ENCODE data around the gene ANKUB1.

The ANKUB1 gene

GRCh38 chr3:149764302-149764701, 28.1 kb downstream of the ANKUB1 start:
- DNase-seq: no peak

DNA sequence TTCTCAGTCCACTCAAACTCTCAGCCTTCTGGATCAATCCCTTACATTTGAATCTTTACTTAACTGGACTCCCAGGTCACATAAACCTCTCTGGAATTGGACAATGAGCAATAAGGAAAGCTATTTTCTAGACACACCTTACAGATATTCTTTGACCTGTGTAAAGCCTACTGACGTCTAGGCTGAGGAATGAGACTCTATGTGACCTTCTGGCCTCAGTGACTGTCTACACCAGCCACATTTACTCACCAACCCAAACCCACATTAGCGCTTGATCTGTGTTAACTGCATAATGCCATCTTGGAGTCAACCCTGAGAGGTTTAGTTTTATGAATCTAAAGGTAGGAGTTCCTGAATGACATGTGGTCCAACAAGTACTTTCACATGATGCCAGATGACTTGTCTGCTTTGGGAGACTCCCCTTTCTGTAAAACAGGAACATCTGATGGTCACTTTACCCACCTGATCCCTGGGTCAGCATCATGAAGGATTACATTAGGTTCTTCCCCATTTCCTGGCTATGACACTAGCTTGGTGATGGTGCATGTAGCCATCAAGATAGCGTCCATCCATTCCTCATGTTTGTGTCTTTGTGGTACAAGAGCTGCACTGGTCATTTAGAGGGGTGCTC, 28.7 kb downstream of the ANKUB1 start:
- no peak for DNase-seq

DNA sequence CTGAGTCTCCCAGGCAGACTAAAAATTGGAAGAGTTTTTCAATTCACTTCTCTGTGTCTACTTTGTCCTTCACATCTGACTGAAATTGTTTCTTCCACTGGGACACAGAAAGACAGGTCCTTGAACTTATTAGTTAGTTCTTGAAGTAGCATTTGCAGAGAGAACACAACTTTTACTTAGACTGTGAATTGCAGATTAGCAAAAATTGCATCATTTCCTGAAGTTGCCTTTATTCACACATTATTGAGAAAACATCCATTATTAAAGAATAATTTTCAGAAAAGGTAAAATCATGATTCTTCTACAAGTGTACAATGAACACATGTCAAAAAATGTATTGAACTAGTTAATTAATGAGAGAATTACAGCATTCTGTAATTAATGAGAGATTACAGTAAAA, 38.6 kb downstream of the ANKUB1 start:
- DNase-seq: no peak

DNA sequence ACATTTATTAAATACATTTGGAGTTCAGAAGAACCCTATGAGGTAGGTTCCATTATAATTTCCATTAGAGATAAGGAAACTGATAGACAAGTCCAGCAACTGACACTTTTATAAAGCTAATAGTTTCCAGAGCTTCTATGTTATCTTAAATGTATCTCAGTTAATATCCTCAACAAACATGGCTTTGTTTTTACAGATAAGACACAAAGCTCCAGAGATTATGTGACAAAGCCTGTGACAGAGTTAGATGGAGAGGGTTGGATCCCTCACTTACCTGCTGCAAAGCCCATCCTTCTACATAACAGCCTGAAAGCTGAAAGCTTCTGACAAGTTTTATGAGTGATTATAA, 39.6 kb downstream of the ANKUB1 start:
- no peak for DNase-seq

GRCh38 chr3:149752051-149752787, 40.1 kb downstream of the ANKUB1 start, which contains the start of gene COMMD2:
COMMD2 (minus strand) TSS chr3:149752489; CDS start chr3:149752444, 45 bp downstream.
- peak in 57 of 58 donors; percentile 1 to 85 (median 61) for DNase-seq

- DNase-seq: no peak
Measured at GRCh38 chr3:149751551-149751950, 40.8 kb downstream of the ANKUB1 start.

GRCh38 chr3:149744606-149745005, 47.7 kb downstream of the ANKUB1 start:
- DNase-seq: no peak

- DNase-seq: no peak
Measured at GRCh38 chr3:149744151-149744550, 48.2 kb downstream of the ANKUB1 start.

DNA sequence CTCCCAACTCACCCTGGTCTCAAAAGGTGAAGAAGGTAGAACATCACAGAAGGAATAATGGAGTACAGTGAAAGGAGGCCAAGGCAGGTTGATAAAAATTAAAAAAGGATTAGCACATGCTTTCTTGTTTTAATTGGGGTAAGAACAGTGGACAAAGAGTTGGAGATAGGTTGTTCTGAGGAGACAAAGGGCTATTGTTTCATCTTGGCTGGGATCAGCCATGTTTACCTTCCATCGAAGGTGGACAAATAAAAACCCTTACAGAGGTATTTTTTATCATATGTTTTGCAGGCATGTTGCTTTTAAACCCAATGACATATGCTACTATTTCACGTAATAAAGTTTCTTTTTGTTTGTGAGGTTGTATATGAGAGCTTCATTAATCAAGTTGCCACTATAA, 53.0 kb downstream of the ANKUB1 start:
- no peak for DNase-seq

DNA sequence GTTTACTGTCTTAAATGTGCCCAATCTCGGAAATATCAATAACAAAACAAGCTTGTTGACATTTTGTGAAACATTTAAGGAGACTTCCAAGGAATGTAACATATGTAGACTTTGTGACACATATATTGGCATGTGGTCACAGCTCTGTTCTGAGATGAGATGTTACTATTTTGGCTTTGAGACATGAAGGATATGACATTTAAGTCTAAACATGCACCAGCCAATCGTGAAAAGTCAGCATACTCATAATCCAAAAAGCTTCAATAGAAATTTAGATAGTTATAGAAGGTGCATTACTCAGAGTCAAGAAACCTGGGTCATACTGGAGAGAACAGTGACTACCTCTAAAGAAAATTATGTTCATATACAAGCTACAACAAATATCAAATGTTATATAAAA, 53.5 kb downstream of the ANKUB1 start:
- DNase-seq: peak in 1 of 58 donors; percentile 1

GRCh38 chr3:149736953-149737205, 55.5 kb downstream of the ANKUB1 start:
- DNase-seq: no peak

- DNase-seq: no peak
Measured at GRCh38 chr3:149736175-149736952, 56.0 kb downstream of the ANKUB1 start.

DNA sequence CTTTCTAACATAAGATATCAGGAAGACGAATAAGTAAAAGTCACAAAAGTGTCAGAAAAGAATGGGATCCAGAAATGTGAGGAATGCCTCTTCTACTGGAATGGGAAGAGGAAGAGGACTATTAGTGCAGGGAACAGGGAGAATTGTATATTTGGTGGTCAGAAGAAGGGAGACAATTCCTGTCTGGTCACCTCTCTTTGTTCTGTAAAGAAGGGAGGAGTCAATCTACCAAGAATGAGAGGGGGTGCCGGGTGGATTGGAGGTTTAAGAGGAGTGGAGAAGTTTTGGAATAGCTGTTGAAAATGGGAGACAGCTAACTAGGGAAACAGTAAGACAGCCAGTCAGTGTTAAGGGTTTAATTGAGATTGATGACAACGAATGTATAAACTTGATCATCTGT, 60.1 kb downstream of the ANKUB1 start:
- no peak for DNase-seq

DNA sequence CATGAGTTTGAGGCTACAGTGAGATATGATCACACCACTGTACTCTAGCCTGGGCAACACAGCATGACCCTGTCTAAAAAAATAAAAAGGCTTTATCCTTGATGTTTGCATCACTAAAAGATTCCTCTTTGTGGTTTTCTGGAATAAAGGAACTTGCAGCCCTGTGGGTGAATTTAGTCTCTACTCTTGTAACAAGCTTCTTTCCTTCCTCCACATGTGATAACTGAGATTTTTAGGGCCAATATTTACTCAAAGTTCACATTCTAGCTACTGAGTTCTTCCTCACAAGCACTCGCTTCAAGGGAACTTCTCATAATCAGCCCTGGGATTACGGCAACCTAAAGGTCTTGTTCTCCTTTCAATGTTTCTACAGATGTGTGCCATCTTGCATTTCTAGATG, 64.7 kb downstream of the ANKUB1 start:
- DNase-seq: no peak

DNA sequence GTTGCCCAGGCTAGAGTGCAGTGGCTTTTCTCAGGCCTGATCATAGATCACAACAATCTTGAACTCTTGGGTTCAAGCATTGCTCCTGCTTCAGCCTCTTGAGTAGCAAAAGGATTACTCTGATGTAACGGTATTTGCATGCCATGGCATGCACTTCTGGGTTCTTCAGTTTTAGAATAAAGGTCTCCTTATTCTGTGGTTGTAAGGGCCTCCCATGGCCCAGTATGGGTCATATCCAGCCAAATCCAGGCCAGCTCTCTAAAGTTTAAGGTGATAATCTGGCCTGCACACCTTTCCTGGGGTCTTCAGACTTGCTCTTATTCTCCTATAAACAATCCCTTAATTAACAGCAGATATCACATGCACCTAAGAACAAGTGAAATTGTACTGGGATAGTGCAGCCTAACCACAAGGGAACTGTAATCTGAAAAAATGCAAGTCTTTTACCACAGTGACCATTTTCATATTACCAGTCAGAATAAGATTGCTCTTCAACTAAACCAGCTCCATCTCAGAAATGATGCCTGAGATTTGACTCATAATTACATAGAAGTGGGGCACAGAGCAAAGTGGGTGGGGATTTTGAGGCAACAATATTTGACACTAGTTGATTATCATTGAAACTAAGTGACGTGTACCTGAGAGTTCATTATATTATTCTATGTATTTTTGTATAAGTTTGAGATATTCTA, 65.5 kb downstream of the ANKUB1 start:
- no peak for DNase-seq

- no peak for DNase-seq
Measured at GRCh38 chr3:149723781-149724180, 68.6 kb downstream of the ANKUB1 start.

DNA sequence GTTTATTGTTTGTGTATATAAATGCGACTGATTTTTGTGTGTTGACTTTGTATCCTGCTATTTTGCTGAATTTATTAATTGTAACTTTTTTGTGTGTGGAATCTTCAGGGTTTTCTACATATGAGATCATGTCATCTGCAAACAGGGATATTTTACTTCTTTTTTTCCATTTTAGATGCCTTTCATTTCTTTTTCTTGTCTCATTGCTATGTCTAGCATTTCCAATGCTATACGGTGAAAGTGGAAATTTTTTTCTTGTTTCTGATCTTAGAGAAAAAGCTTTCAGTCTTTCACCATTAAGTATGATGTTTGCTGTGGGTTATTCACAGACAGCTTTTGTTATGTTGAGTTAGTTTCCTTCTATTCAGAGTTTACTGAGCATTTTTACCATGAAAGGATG, 71.4 kb downstream of the ANKUB1 start:
- no peak for DNase-seq

- DNase-seq: peak in 22 of 58 donors; percentile 3 to 61 (median 14)
Measured at GRCh38 chr3:149717391-149718056, 74.8 kb downstream of the ANKUB1 start.

- no peak for DNase-seq
Measured at GRCh38 chr3:149716984-149717383, 75.4 kb downstream of the ANKUB1 start.

DNA sequence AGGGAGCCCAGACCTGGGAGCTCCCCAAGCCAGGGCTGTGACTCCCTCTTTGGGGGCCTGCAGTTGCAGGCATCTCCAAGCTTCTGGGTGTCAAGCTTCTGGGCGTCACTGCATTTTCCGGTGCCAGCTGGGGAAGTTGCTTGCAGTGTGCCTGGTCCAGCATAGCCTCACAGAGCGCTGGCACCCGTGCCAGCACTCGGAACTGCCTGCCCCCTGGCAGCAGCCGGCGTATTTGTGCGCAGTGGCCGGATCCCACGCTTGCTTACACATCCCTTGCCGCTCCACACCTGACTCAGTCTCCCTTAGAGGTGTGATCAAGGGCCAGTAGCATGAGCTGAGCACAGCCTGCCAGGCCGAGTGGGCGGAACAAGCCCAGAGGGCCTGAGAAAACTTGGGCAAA, 77.1 kb downstream of the ANKUB1 start:
- DNase-seq: no peak

Measured in anterior cingulate cortex (tissue), 58 donors.